ENCODE data around the gene NIPBL.
"Not testable (repeated sequence)": the region's sequence is repeated elsewhere in the genome, so short reads cannot be mapped to it uniquely, and the experiment has no call there.

NIPBL gene

GRCh38 chr5:36901077-36901476, 24.5 kb downstream of the NIPBL start:
- not testable (repeated sequence) for DNase-seq (ENCODE audit: low spot score)

GRCh38 chr5:36901856-36902255, 25.3 kb downstream of the NIPBL start:
- no peak for DNase-seq (ENCODE audit: low spot score)

- no peak for DNase-seq (ENCODE audit: low spot score)
Observed at GRCh38 chr5:36902353-36902752, 25.8 kb downstream of the NIPBL start.

- DNase-seq (ENCODE audit: low spot score): no peak
Observed at GRCh38 chr5:36904677-36905076, 28.1 kb downstream of the NIPBL start.

- DNase-seq (ENCODE audit: low spot score): no peak
Observed at GRCh38 chr5:36908544-36909260, 32.1 kb downstream of the NIPBL start.

- no peak for DNase-seq (ENCODE audit: low spot score)
Observed at GRCh38 chr5:36915653-36916052, 39.1 kb downstream of the NIPBL start.

GRCh38 chr5:36916614-36917013, 40.0 kb downstream of the NIPBL start:
- DNase-seq (ENCODE audit: low spot score): not testable (repeated sequence)

GRCh38 chr5:36917358-36917757, 40.8 kb downstream of the NIPBL start:
- DNase-seq (ENCODE audit: low spot score): not testable (repeated sequence)

- DNase-seq (ENCODE audit: low spot score): no peak
Observed at GRCh38 chr5:36919238-36919637, 42.7 kb downstream of the NIPBL start.

- no peak for DNase-seq (ENCODE audit: low spot score)
Observed at GRCh38 chr5:36919650-36920049, 43.1 kb downstream of the NIPBL start.

- DNase-seq (ENCODE audit: low spot score): no peak
Observed at GRCh38 chr5:36928947-36929346, 52.4 kb downstream of the NIPBL start.

GRCh38 chr5:36929438-36929837, 52.9 kb downstream of the NIPBL start:
- DNase-seq (ENCODE audit: low spot score): no peak

- no peak for DNase-seq (ENCODE audit: low spot score)
Observed at GRCh38 chr5:36932056-36932455, 55.5 kb downstream of the NIPBL start.

- no peak for DNase-seq (ENCODE audit: low spot score)
Observed at GRCh38 chr5:36932699-36933098, 56.1 kb downstream of the NIPBL start.

- DNase-seq (ENCODE audit: low spot score): no peak
Observed at GRCh38 chr5:36934740-36935356, 58.3 kb downstream of the NIPBL start.

GRCh38 chr5:36935805-36936204, 59.2 kb downstream of the NIPBL start:
- no peak for DNase-seq (ENCODE audit: low spot score)

- DNase-seq (ENCODE audit: low spot score): no peak
Observed at GRCh38 chr5:36936309-36936708, 59.7 kb downstream of the NIPBL start.

- DNase-seq (ENCODE audit: low spot score): no peak
Observed at GRCh38 chr5:36938129-36938528, 61.6 kb downstream of the NIPBL start.

GRCh38 chr5:36939969-36940858, 63.6 kb downstream of the NIPBL start:
- no peak for DNase-seq (ENCODE audit: low spot score)

- DNase-seq (ENCODE audit: low spot score): no peak
Observed at GRCh38 chr5:36943584-36943983, 67.0 kb downstream of the NIPBL start.

- no peak for DNase-seq (ENCODE audit: low spot score)
Observed at GRCh38 chr5:36944024-36944423, 67.5 kb downstream of the NIPBL start.

GRCh38 chr5:36944607-36945225, 68.1 kb downstream of the NIPBL start:
- no peak for DNase-seq (ENCODE audit: low spot score)

All from left forelimb (tissue), 1 donor.